ENCODE data around the gene TASP1. TPM values are rescaled to one million over a fixed set of nuclear protein-coding genes. Genes with fewer than 3 reads are reported as not detected.
A peak's percentile ranks its signal among the peaks of the same experiment; 100 is the strongest.

TASP1 gene, protein sequence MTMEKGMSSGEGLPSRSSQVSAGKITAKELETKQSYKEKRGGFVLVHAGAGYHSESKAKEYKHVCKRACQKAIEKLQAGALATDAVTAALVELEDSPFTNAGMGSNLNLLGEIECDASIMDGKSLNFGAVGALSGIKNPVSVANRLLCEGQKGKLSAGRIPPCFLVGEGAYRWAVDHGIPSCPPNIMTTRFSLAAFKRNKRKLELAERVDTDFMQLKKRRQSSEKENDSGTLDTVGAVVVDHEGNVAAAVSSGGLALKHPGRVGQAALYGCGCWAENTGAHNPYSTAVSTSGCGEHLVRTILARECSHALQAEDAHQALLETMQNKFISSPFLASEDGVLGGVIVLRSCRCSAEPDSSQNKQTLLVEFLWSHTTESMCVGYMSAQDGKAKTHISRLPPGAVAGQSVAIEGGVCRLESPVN
- total RNA-seq (2014; rRNA removed; shearing (Covaris generic)): 7.6 and 9.5 TPM in 2 replicates
- polyA plus RNA-seq (2016; fragmentation: Nextera tagmentation; extraction: Ambion mirVana): 7.9 and 8.4 TPM in 2 replicates

DNA sequence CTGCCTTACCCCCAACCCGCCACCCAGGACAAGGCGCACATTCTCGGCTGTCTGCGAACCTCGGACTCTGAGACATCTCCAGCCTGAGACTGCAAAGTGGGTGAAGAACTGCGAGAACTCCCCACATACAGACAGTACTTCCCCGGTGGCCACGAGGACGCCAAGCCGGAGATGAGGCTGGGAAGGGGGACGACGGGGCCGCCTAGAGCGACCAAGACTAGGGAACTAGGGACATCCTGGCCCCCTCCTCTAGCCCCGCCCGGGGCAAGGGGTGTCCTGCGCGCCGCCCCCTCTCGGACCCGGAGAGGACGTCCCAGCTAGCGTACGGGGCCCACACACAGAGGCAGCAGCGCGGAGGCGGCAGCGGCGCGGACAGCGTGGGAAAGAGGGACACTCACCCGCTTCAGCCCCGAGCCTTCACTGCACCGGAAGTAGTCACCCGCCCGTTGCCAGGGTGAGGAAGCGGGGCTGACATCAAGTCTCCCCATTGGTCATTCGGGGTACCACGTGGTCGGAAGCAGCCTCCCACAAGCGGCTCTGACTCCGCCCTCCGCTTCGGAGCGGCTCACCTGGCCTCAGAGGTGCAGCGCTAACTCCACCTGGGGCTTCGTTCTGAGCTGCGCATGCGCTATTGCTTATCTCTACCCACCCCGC is at the start of gene TASP1:
Gene TASP1 (minus strand): TSS at position 437 of the 654 bp plus-strand sequence. CDS start 8,854 bp downstream, outside the sequence.
- 1 to 2% methylated on average over 45 to 50 of the region's 50 CpGs for WGBS, 2 experiments (ENCODE audit: low coverage in 1 of 2, low lambda C conversion rate in 2 of 2, missing lambda C conversion rate in 2 of 2)
- in situ Hi-C loops (cut with MboI): no loop called here

DNA sequence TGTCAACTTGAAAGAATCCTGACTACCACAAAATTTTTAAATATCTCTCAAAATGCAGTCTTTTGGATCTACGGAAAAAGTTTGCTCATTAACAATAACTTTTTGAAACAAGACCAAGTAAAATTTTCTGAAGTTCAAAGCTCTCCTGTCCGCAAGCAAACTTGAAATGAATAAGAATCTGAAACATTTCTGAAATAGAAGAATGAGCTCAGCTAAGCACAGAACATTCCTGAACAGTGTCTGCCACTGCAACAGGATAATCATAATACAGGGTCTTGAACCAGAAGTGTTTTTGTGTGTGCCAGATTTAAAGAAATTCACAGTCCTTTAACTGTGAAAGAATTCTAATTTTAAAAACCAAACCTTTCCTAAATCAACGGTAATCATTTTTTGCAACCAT is 49.1 kb upstream of the TASP1 start:
- in situ Hi-C loops (cut with MboI): no loop called here
- H3F3A ChIP-seq (ENCODE audit: insufficient read depth): no peaks in the 10 kb centered on the region
- no peaks in the 10 kb centered on the region for H3K9me3 ChIP-seq (ENCODE audit: low read depth)
- H3K4me3 ChIP-seq: no peak overlapping the region
- H2AFZ ChIP-seq: no peak overlapping the region
- H3K4me1 ChIP-seq (ENCODE audit: insufficient read depth): no peaks in the 10 kb centered on the region
- H3K27ac ChIP-seq: no peak overlapping the region
- H3K4me2 ChIP-seq (ENCODE audit: unreplicated experiment): no peak overlapping the region
- H3K9ac ChIP-seq: no peak overlapping the region
- no peaks in the 10 kb centered on the region for H3K9me2 ChIP-seq (ENCODE audit: insufficient read depth)
- no peak for DNase-seq
- H3K27me3 ChIP-seq (replicated peaks; ENCODE audit: insufficient read depth): peaks cover 12% of the 10 kb centered on the region; the same call in 1 of the 2 replicates
- no peaks in the 10 kb centered on the region for H3K36me3 ChIP-seq (ENCODE audit: low read depth)
- WGBS, 2 experiments (ENCODE audit: low coverage in 1 of 2, low lambda C conversion rate in 2 of 2, missing lambda C conversion rate in 2 of 2): 32 to 36% methylated on average over 3 of the region's 3 CpGs
- H4K20me1 ChIP-seq (ENCODE audit: insufficient read depth): no peaks in the 10 kb centered on the region
- no peaks in the 10 kb centered on the region for H3K79me2 ChIP-seq (ENCODE audit: insufficient read depth)
- TF ChIP-seq EZH2phosphoT487 (IDR thresholded peaks at IDR 0.05; ENCODE audit: insufficient read depth, low read depth) (no peak), EZH2 (IDR thresholded peaks at IDR 0.05; ENCODE audit: insufficient read depth, poor library complexity, severe bottlenecking) (no peak)

More for the DNA sequence above, at the start of gene TASP1:
- Histone ChIP-seq H3K9me3 (ENCODE audit: low read depth) (no peaks in the 10 kb centered on the region), H3F3A (ENCODE audit: insufficient read depth) (no peaks in the 10 kb centered on the region), H3K9me2 (ENCODE audit: insufficient read depth) (no peaks in the 10 kb centered on the region), H3K4me3 (peak within 1 kb of the TSS; percentile 98), H3K4me2 (ENCODE audit: unreplicated experiment) (peak within 1 kb of the TSS; percentile 99), H3K36me3 (ENCODE audit: low read depth) (no peaks in the 10 kb centered on the region), H3K9ac (peak within 1 kb of the TSS; percentile 97), H2AFZ (peak within 1 kb of the TSS; percentile 98), H4K20me1 (ENCODE audit: insufficient read depth) (no peaks in the 10 kb centered on the region), H3K4me1 (ENCODE audit: insufficient read depth) (peaks cover 8% of the 10 kb centered on the region), H3K79me2 (ENCODE audit: insufficient read depth) (peaks cover 47% of the 10 kb centered on the region), H3K27ac (peak within 1 kb of the TSS; percentile 94), H3K27me3 (replicated peaks; ENCODE audit: insufficient read depth) (no peaks in the 10 kb centered on the region)
- TF ChIP-seq EZH2 (IDR thresholded peaks at IDR 0.05; ENCODE audit: insufficient read depth, poor library complexity, severe bottlenecking) (no peak), EZH2phosphoT487 (IDR thresholded peaks at IDR 0.05; ENCODE audit: insufficient read depth, low read depth) (no peak)
- DNase-seq: peak; percentile 99

DNA sequence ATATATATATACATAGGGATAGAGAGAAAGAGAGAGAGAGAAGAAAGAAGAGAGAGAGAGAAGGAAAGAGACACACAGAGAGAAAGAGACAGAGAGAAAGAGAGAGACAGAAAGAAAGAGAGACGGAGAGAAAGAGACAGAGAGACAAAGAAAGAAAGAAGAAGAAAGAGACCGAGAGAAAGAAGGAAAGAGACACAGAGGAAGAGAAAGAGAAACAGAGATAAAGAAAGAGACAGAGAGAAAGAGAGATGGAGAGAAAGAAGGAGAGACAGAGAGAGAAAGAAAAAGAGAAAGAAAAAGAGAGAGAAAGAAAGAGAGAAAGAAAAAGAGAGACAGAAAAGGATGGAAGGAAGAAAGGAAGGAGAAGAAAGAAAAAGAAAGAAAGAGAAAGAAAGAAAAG is 46.9 kb upstream of the TASP1 start:
- no peak overlapping the region for H3K9ac ChIP-seq
- no peak for DNase-seq
- no peaks in the 10 kb centered on the region for H4K20me1 ChIP-seq (ENCODE audit: insufficient read depth)
- H3F3A ChIP-seq (ENCODE audit: insufficient read depth): no peaks in the 10 kb centered on the region
- H3K27me3 ChIP-seq (replicated peaks; ENCODE audit: insufficient read depth): peaks cover 12% of the 10 kb centered on the region; the same call in 1 of the 2 replicates
- H3K36me3 ChIP-seq (ENCODE audit: low read depth): no peaks in the 10 kb centered on the region
- H3K27ac ChIP-seq: no peak overlapping the region
- no peak overlapping the region for H3K4me2 ChIP-seq (ENCODE audit: unreplicated experiment)
- 52 to 69% methylated on average over 2 of the region's 2 CpGs for WGBS, 2 experiments (ENCODE audit: low coverage in 1 of 2, low lambda C conversion rate in 2 of 2, missing lambda C conversion rate in 2 of 2)
- no peak overlapping the region for H3K4me3 ChIP-seq
- no peak for TF ChIP-seq EZH2phosphoT487 (IDR thresholded peaks at IDR 0.05; ENCODE audit: insufficient read depth, low read depth)
- TF ChIP-seq EZH2 (IDR thresholded peaks at IDR 0.05; ENCODE audit: insufficient read depth, poor library complexity, severe bottlenecking): no peak
- in situ Hi-C loops (cut with MboI): no loop called here
- no peaks in the 10 kb centered on the region for H3K79me2 ChIP-seq (ENCODE audit: insufficient read depth)
- no peak overlapping the region for H2AFZ ChIP-seq
- H3K9me2 ChIP-seq (ENCODE audit: insufficient read depth): no peaks in the 10 kb centered on the region
- H3K9me3 ChIP-seq (ENCODE audit: low read depth): no peaks in the 10 kb centered on the region
- no peaks in the 10 kb centered on the region for H3K4me1 ChIP-seq (ENCODE audit: insufficient read depth)

DNA sequence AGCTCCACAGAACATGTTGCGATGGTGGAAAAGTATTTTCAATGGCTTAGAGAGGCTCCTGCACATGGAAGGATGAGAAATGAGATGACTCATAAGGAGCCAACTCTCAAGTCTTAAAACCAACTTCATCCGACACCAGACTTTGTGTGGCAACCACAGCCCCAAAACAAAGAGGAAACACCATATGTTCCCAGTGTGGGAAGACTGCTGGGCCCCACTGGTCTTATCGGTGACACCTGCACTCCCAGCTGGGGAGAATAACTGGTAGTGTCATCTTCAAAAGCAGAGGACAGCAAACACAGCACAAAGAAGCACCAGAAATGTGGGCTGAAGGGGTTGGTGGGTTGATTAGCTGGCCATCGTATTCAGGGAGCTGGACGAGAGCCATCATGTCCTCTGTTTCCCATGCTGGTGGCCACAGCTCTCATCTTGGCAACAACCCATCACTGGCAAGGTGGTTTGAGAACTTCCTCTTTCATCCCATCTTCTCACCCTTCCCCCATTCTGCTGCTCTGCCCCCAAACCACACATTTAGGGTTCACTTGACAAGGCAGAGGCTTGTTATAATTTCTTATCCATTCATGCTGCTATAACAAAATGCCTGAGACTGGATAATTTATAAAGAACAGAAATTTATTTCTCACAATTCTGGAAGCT is 46.0 kb upstream of the TASP1 start:
- no peak overlapping the region for H3K4me2 ChIP-seq (ENCODE audit: unreplicated experiment)
- WGBS, 2 experiments (ENCODE audit: low coverage in 1 of 2, low lambda C conversion rate in 2 of 2, missing lambda C conversion rate in 2 of 2): 64 to 72% methylated on average over 5 of the region's 5 CpGs
- no peaks in the 10 kb centered on the region for H3K4me1 ChIP-seq (ENCODE audit: insufficient read depth)
- H3F3A ChIP-seq (ENCODE audit: insufficient read depth): no peaks in the 10 kb centered on the region
- DNase-seq: no peak
- no peaks in the 10 kb centered on the region for H3K36me3 ChIP-seq (ENCODE audit: low read depth)
- no peaks in the 10 kb centered on the region for H3K9me3 ChIP-seq (ENCODE audit: low read depth)
- H3K79me2 ChIP-seq (ENCODE audit: insufficient read depth): no peaks in the 10 kb centered on the region
- H3K27ac ChIP-seq: no peak overlapping the region
- H3K4me3 ChIP-seq: no peak overlapping the region
- no peaks in the 10 kb centered on the region for H4K20me1 ChIP-seq (ENCODE audit: insufficient read depth)
- in situ Hi-C loops (cut with MboI): no loop called here
- no peaks in the 10 kb centered on the region for H3K9me2 ChIP-seq (ENCODE audit: insufficient read depth)
- H3K27me3 ChIP-seq (replicated peaks; ENCODE audit: insufficient read depth): peaks cover 12% of the 10 kb centered on the region; the same call in 1 of the 2 replicates
- H3K9ac ChIP-seq: no peak overlapping the region
- TF ChIP-seq EZH2 (IDR thresholded peaks at IDR 0.05; ENCODE audit: insufficient read depth, poor library complexity, severe bottlenecking): no peak
- no peak for TF ChIP-seq EZH2phosphoT487 (IDR thresholded peaks at IDR 0.05; ENCODE audit: insufficient read depth, low read depth)
- H2AFZ ChIP-seq: no peak overlapping the region
